Fibroblast of lung (primary cell): ENCODE results near the gene KLHL6. TPM values are rescaled to one million over a fixed set of nuclear protein-coding genes. Genes with fewer than 3 reads are reported as not detected.
"Not testable (repeated sequence)": the region's sequence is repeated elsewhere in the genome, so short reads cannot be mapped to it uniquely, and the experiment has no call there.

Experiments
- DNase-seq, 2 donors: peaks; one replicate each; pipeline versions ENCODE4 v3.0.0 to v3.0.0-alpha.2; 2010; ENCODE audit warnings: low read depth in 2 of 2
- H2AFZ ChIP-seq: 2 replicates; pipeline ENCODE4 v1.5.1; 2012; ENCODE audit warnings: low read length, control low read depth, inconsistent platforms
- H3K27ac ChIP-seq: 2 replicates; pipeline ENCODE4 v1.5.1; 2011; ENCODE audit warnings: low read length, control low read depth; ENCODE audit not compliant: insufficient read depth
- H3K27me3 ChIP-seq: 2 replicates; pipeline ENCODE4 v1.5.1; 2011; ENCODE audit warnings: mild to moderate bottlenecking, low read length; ENCODE audit not compliant: control insufficient read depth, insufficient read depth
- H3K36me3 ChIP-seq: 2 replicates; pipeline ENCODE4 v1.5.1; 2011; ENCODE audit warnings: low read length; ENCODE audit not compliant: control insufficient read depth, insufficient read depth
- H3K4me1 ChIP-seq: 2 replicates; pipeline ENCODE4 v1.5.1; 2011; ENCODE audit warnings: low read length; ENCODE audit not compliant: control insufficient read depth, insufficient read depth; ENCODE audit errors: extremely low read depth
- H3K4me2 ChIP-seq: 2 replicates; pipeline ENCODE4 v1.5.1; 2011; ENCODE audit warnings: low read length, control low read depth; ENCODE audit not compliant: insufficient read depth; ENCODE audit errors: extremely low read depth
- H3K4me3 ChIP-seq, 4 experiments: fragments of 200-600 bp in 1 of 4; sonication (generic) in 1 of 4; replicated peaks in 1 of 4; 2 replicates each; pipeline ENCODE4 v1.5.1; 2011 to 2016; ENCODE audit warnings: low read length in 4 of 4, low read depth in 3 of 4, mild to moderate bottlenecking in 3 of 4, control low read depth in 2 of 4, inconsistent platforms in 1 of 4, mixed read lengths in 1 of 4; ENCODE audit not compliant: insufficient read depth in 1 of 4; ENCODE audit errors: control extremely low read depth in 1 of 4
- H3K79me2 ChIP-seq: 2 replicates; pipeline ENCODE4 v1.5.1; 2012; ENCODE audit warnings: mild to moderate bottlenecking, low read length, inconsistent platforms; ENCODE audit not compliant: control insufficient read depth, insufficient read depth
- H3K9ac ChIP-seq: 2 replicates; pipeline ENCODE4 v1.5.1; 2011; ENCODE audit warnings: mild to moderate bottlenecking, low read length, control low read depth; ENCODE audit not compliant: insufficient read depth
- H3K9me3 ChIP-seq: 2 replicates; pipeline ENCODE4 v1.5.1; 2012; ENCODE audit warnings: low read depth, low read length; ENCODE audit not compliant: control insufficient read depth, insufficient read depth
- H4K20me1 ChIP-seq: 2 replicates; pipeline ENCODE4 v1.5.1; 2011; ENCODE audit warnings: low read length; ENCODE audit not compliant: control insufficient read depth, insufficient read depth; ENCODE audit errors: extremely low read depth
- EZH2 ChIP-seq: IDR thresholded peaks from 2 replicates; pipeline ENCODE4 v1.5.1; 2012; ENCODE audit warnings: low read length, control low read depth, mild to moderate bottlenecking; ENCODE audit errors: missing control alignments
- polyA plus RNA-seq, 2 donors: library from polyadenylated mRNA; depleted of rRNA in 1 of 2; stranded (reverse) in 1 of 2; unstranded in 1 of 2; fragments of >200 nt; gene quantifications; 2 replicates each; pipeline ENCODE4 v1.2.1, GENCODE V29; 2011 to 2012; ENCODE audit warnings: missing spikeins in 1 of 2
- total RNA-seq: library from RNA; depleted of rRNA; stranded (reverse); fragments of >200 nt; gene quantifications from 2 replicates; pipeline ENCODE4 v1.2.1, GENCODE V29; 2014
- TF ChIP-seq, protein P1 (sequence below), 2 donors: IDR thresholded peaks in 1 of 2; conservative IDR thresholded peaks in 1 of 2; 1 replicate in 1 of 2; 2 replicates in 1 of 2; pipeline ENCODE4 v1.5.1; 2011 to 2012; ENCODE audit warnings: low read length in 2 of 2, control low read depth in 1 of 2, inconsistent platforms in 1 of 2, low read depth in 1 of 2, mild to moderate bottlenecking in 1 of 2

The KLHL6 gene
- total and polyA plus RNA-seq, 2 donors (not counting 1 experiment from before 2014, with no cell fraction given): not detected

DNA sequence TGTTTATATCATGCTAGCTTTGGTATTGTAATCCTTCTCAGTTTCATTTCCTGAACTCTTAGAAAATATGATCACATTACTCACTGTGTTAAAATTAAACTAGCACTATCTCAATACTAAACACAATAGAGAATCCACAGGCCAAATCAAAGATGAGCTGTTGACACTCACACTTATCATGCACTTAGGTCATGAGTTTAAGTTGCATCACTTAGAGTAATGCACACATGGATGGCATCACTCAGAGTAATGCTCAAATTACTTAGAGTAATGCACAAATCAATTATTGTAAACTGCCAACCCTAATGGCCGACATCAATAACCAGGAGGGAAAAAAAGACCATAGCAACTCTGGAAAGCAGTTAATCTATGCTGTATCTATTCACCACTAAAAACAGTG is 87.1 kb downstream of the KLHL6 start:
- H3K79me2 ChIP-seq: no peaks in the 10 kb centered on the region
- H3K4me2 ChIP-seq: no peak overlapping the region
- no peak overlapping the region for H3K4me3 ChIP-seq
- H4K20me1 ChIP-seq: no peaks in the 10 kb centered on the region
- H3K9ac ChIP-seq: no peak overlapping the region
- H3K27me3 ChIP-seq: no peaks in the 10 kb centered on the region
- no peak overlapping the region for H3K27ac ChIP-seq
- no peaks in the 10 kb centered on the region for H3K9me3 ChIP-seq
- TF ChIP-seq, protein P1, sequence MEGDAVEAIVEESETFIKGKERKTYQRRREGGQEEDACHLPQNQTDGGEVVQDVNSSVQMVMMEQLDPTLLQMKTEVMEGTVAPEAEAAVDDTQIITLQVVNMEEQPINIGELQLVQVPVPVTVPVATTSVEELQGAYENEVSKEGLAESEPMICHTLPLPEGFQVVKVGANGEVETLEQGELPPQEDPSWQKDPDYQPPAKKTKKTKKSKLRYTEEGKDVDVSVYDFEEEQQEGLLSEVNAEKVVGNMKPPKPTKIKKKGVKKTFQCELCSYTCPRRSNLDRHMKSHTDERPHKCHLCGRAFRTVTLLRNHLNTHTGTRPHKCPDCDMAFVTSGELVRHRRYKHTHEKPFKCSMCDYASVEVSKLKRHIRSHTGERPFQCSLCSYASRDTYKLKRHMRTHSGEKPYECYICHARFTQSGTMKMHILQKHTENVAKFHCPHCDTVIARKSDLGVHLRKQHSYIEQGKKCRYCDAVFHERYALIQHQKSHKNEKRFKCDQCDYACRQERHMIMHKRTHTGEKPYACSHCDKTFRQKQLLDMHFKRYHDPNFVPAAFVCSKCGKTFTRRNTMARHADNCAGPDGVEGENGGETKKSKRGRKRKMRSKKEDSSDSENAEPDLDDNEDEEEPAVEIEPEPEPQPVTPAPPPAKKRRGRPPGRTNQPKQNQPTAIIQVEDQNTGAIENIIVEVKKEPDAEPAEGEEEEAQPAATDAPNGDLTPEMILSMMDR (conservative IDR thresholded peaks at IDR 0.05 in 1 of 2, IDR thresholded peaks at IDR 0.05 in 1 of 2; ENCODE audit: low read depth in 1 of 2, low read length in 2 of 2): no peak
- TF ChIP-seq EZH2: no peak
- DNase-seq: no peak
- peaks cover 2% of the 10 kb centered on the region for H3K4me1 ChIP-seq
- no peaks in the 10 kb centered on the region for H3K36me3 ChIP-seq
- H2AFZ ChIP-seq: no peak overlapping the region

DNA sequence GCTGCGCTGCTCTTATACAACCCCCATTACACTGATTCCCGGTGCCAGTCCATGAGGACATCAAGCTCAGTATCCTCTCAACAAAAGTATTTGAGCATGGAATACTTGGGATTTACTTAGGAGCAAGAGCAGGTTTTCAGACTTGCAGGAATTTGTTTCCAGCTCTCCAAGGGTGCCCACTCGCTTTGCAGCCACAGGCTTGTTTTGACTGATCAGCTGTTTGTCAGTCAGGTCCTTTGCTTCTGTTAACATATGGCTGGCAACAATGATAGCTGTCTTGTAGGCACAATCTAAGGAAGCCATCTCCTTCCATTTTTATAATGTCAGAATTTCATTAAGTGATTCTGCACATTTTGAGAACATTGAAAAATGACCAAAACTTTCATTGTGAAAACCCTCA is 88.9 kb downstream of the KLHL6 start:
- no peaks in the 10 kb centered on the region for H3K79me2 ChIP-seq
- H2AFZ ChIP-seq: no peak overlapping the region
- H3K4me3 ChIP-seq: no peak overlapping the region
- H3K27me3 ChIP-seq: no peaks in the 10 kb centered on the region
- no peaks in the 10 kb centered on the region for H3K9me3 ChIP-seq
- no peak overlapping the region for H3K27ac ChIP-seq
- H3K4me1 ChIP-seq: peaks cover 2% of the 10 kb centered on the region
- no peak overlapping the region for H3K4me2 ChIP-seq
- no peak for DNase-seq
- H3K36me3 ChIP-seq: no peaks in the 10 kb centered on the region
- TF ChIP-seq EZH2: no peak
- TF ChIP-seq, protein P1 (conservative IDR thresholded peaks at IDR 0.05 in 1 of 2, IDR thresholded peaks at IDR 0.05 in 1 of 2; ENCODE audit: low read depth in 1 of 2, low read length in 2 of 2): no peak
- H4K20me1 ChIP-seq: no peaks in the 10 kb centered on the region
- H3K9ac ChIP-seq: no peak overlapping the region

DNA sequence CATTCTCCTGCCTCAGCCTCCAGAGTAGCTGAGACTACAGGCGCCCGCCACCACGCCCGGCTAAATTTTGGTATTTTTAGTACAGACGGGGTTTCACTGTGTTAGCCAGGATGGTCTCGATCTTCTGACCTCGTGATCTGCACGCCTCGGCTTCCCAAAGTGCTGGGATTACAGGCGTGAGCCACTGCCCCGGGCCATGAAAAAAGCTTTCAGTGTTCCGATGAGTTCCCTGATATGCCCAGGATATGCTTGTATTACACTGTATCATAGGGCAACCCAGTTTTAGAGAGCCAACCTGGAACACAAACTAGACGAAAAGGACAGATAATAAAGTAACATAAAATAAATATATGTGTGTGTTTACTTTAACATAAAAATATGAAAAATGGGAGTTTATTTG is 89.8 kb downstream of the KLHL6 start:
- not testable (repeated sequence) for H3K27me3 ChIP-seq, H3K9ac ChIP-seq, H2AFZ ChIP-seq, H3K4me3 ChIP-seq, H3K4me2 ChIP-seq, DNase-seq, H3K4me1 ChIP-seq, H3K9me3 ChIP-seq, H4K20me1 ChIP-seq, H3K27ac ChIP-seq, H3K79me2 ChIP-seq, H3K36me3 ChIP-seq
